Right lobe of liver (tissue), 6 donors: ENCODE results near the gene FBRSL1. TPM values are rescaled to one million over a fixed set of nuclear protein-coding genes. Genes with fewer than 3 reads are reported as not detected.

Experiments
- ATAC-seq, 4 donors: fragments of 200-7000 bp; cut with Tn5 transposase; one replicate each; pipeline ENCODE4 v1.9.1; 2020; ENCODE audit warnings: mild to moderate bottlenecking in 4 of 4, moderate library complexity in 4 of 4
- DNase-seq, 3 donors: peaks; one replicate each; pipeline ENCODE4 v3.0.0-alpha.2; 2020
- H3K27ac ChIP-seq, 3 donors: fragments of 200-600 bp; one replicate each; pipeline ENCODE4 v1.8.0; 2022
- H3K27me3 ChIP-seq, 2 donors: fragments of 200-600 bp; one replicate each; pipeline ENCODE4 v1.8.0; 2022
- H3K36me3 ChIP-seq, 4 donors: fragments of 200-600 bp; sonication (generic) in 1 of 4; one replicate each; pipeline versions ENCODE4 v1.5.1 to v1.8.0; 2017 to 2022; ENCODE audit warnings: control low read depth in 1 of 4
- H3K4me1 ChIP-seq, 4 donors: fragments of 200-600 bp; sonication (generic) in 1 of 4; one replicate each; pipeline versions ENCODE4 v1.5.1 to v1.8.0; 2017 to 2022; ENCODE audit warnings: control low read depth in 1 of 4
- H3K4me3 ChIP-seq, 3 donors: fragments of 200-600 bp; one replicate each; pipeline ENCODE4 v1.8.0; 2022
- H3K9me3 ChIP-seq, 4 donors: fragments of 200-600 bp; sonication (generic) in 1 of 4; one replicate each; pipeline versions ENCODE4 v1.5.1 to v1.8.0; 2017 to 2022; ENCODE audit warnings: control low read depth in 1 of 4
- CTCF ChIP-seq, 4 donors: fragments of 200-600 bp in 3 of 4; fragments of 450-650 bp in 1 of 4; IDR thresholded peaks; one replicate each; pipeline versions ENCODE4 v1.5.1 to v1.8.0; 2016 to 2022; ENCODE audit warnings: antibody characterized with exemption in 4 of 4, mild to moderate bottlenecking in 2 of 4
- POLR2A ChIP-seq: fragments of 450-650 bp; IDR thresholded peaks from one replicate; pipeline ENCODE4 v1.6.1; 2017; ENCODE audit warnings: antibody characterized with exemption, mild to moderate bottlenecking
- WGBS: methylation state at CpG from one replicate; pipeline ENCODE4 v1.1.6; 2018; ENCODE audit warnings: low coverage, low lambda C conversion rate; ENCODE audit not compliant: insufficient coverage; ENCODE audit errors: missing lambda C conversion rate; 5-methylcytosine and 5-hydroxymethylcytosine counted together
- intact Hi-C, 2 donors: fragments of 100-400 bp; cut with DNase I; formaldehyde crosslinking; loops; one replicate each; pipeline versions ENCODE4 v1.11.2 to v1.14.1; 2022
- total RNA-seq, 6 experiments: library from RNA; depleted of rRNA in 2 of 6; stranded (reverse); fragments of >200 nt in 2 of 6; fragmentation: NEBNext Ultra II Directional in 3 of 6; extraction: Animal tissue kit (Norgen Biotek cat#: 25700) in 3 of 6; gene quantifications; one replicate each; pipeline versions ENCODE4 v1.1.0 to v1.2.4, GENCODE V29; 2016 to 2023
- donor health status: DM: no; HTN: yes; CAD: no.
- donor health status: DM: no; HTN: no; CAD: no.
- donor health status: DM: no; HTN: no; CAD: no.
- donor health status: DM: no; HTN: yes; CAD: no.
- donor health status: DM: no; HTN: yes; CAD: no.

The FBRSL1 gene
- total RNA-seq, 6 experiments from 2014 or later: 16.2 to 27.6 (median 23.3) TPM

GRCh38 chr12:132505852-132506219 lies 15.9 kb downstream of the FBRSL1 start:
- H3K4me3 ChIP-seq: no peak overlapping the region
- peaks cover 0 to 48% (median 19%) of the 10 kb centered on the region in 4 donors for H3K4me1 ChIP-seq
- no peak overlapping the region for H3K27ac ChIP-seq
- intact Hi-C loops: no loop called here
- no peaks in the 10 kb centered on the region for H3K9me3 ChIP-seq
- DNase-seq: no peak
- WGBS: 65% methylated on average over 2 of the region's 10 CpGs
- TF ChIP-seq POLR2A (no peak), CTCF (IDR thresholded peaks at IDR 0.05) (no peak)
- H3K27me3 ChIP-seq: no peaks in the 10 kb centered on the region
- peaks cover 0 to 7% (median 0%) of the 10 kb centered on the region in 4 donors for H3K36me3 ChIP-seq
- no peak for ATAC-seq

- intact Hi-C loops: no loop called here
- TF ChIP-seq POLR2A (no peak), CTCF (IDR thresholded peaks at IDR 0.05) (no peak)
- 33% methylated on average over 3 of the region's 32 CpGs for WGBS
- H3K27me3 ChIP-seq: no peaks in the 10 kb centered on the region
- no peak overlapping the region for H3K4me3 ChIP-seq
- H3K9me3 ChIP-seq: no peaks in the 10 kb centered on the region
- peaks cover 0 to 41% (median 15%) of the 10 kb centered on the region in 4 donors for H3K4me1 ChIP-seq
- peak; percentile 51 to 71 (median 65) for ATAC-seq
- no peak overlapping the region for H3K27ac ChIP-seq
- peak in 2 of 3 donors; percentile 69 to 74 for DNase-seq
- H3K36me3 ChIP-seq: peaks cover 0 to 7% (median 0%) of the 10 kb centered on the region in 4 donors
These were observed 16.6 kb downstream of the FBRSL1 start for GRCh38 chr12:132506328-132507160.

- Histone ChIP-seq H3K4me3 (no peak overlapping the region), H3K27me3 (no peaks in the 10 kb centered on the region), H3K9me3 (no peaks in the 10 kb centered on the region), H3K36me3 (peaks cover 0 to 7% (median 0%) of the 10 kb centered on the region in 4 donors), H3K27ac (no peak overlapping the region), H3K4me1 (peaks cover 0 to 35% (median 12%) of the 10 kb centered on the region in 4 donors)
- no CpG with 5 or more reads among the region's 15 CpGs for WGBS
- DNase-seq (no peak), ATAC-seq (no peak)
- TF ChIP-seq CTCF (IDR thresholded peaks at IDR 0.05) (no peak), POLR2A (no peak)
- intact Hi-C loops: no loop called here
These were observed 17.2 kb downstream of the FBRSL1 start for GRCh38 chr12:132507161-132507538.

GRCh38 chr12:132507656-132508490 lies 17.9 kb downstream of the FBRSL1 start:
- H3K4me3 ChIP-seq: no peak overlapping the region
- peaks cover 0 to 7% (median 0%) of the 10 kb centered on the region in 4 donors for H3K36me3 ChIP-seq
- DNase-seq (no peak), ATAC-seq (no peak)
- intact Hi-C loops: no loop called here
- H3K27ac ChIP-seq: no peak overlapping the region
- peaks cover 0 to 30% (median 10%) of the 10 kb centered on the region in 4 donors for H3K4me1 ChIP-seq
- no peaks in the 10 kb centered on the region for H3K27me3 ChIP-seq
- no peaks in the 10 kb centered on the region for H3K9me3 ChIP-seq
- WGBS: 85% methylated on average over 5 of the region's 31 CpGs
- TF ChIP-seq CTCF (IDR thresholded peaks at IDR 0.05) (no peak), POLR2A (no peak)
